Measurements from ENCODE around the gene PATJ.

The PATJ gene

DNA sequence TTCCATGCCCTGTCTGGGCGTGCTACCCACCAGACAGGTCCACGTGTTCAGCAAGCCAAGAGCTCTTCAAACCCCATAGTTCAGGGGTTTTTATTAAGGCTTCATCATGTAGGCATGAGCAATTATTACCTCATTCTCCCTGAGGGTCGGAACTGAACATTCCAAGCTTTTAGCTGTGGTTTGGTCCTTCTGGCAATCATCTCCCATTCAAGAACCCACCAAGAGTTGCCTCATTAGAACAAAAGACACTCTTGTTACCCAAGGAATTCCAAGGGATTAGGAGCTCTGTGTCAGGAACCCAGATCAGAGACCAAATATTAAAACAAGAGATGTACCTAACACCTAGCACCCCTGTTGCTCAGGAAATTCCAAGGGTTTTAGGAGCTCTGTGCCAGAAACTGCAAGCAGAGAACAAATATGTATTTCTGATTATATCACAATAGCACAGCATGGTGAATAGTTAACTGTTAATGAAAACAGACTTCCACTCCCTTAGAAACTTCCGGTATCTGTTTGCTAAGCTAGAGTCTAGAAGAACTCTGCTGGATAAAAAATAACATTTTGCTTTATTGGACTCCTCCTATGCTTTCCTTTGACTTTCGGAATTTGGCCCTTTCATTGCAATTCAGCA, 251.2 kb downstream of the PATJ start:
- no peak for DNase-seq (ENCODE audit: low read depth)

DNA sequence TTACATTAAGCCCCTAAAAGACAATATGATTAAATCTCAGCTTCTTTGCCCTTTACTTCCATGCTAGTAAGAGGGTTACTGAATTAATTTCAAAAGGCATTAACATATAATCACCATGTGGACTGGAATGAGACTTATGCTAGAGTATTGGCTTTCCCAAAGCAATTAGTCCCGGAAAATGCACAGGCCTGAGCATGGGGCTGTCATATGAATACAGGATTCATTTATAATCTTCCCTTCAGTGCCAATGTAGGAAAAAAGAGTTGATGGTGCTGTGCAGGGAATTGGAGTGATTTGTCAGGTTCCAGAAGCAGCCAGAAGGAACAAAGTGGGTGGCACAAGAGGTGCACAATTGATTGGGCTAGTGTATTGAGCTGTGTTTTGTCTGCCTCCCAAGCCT, 253.4 kb downstream of the PATJ start:
- no peak for DNase-seq (ENCODE audit: low read depth)

DNA sequence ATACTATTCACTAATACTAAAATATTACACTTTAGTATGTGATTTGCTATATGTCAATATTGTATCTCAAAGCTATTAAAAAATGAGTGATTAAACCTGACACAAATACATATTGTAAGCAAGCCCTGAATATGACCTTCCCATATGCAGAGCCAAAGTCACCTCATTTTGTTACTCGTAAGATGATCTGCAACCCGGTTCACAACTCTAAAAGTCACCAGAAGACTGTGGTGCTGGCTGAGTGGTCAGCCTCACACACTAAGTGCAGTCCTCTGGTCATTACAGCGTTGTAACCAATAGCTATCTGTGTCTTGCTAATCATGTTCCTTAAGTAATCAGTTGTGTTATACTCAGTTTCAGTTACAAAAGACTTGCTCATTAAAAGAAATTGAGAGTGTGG, 254.8 kb downstream of the PATJ start:
- DNase-seq (ENCODE audit: low read depth) = no peak

DNA sequence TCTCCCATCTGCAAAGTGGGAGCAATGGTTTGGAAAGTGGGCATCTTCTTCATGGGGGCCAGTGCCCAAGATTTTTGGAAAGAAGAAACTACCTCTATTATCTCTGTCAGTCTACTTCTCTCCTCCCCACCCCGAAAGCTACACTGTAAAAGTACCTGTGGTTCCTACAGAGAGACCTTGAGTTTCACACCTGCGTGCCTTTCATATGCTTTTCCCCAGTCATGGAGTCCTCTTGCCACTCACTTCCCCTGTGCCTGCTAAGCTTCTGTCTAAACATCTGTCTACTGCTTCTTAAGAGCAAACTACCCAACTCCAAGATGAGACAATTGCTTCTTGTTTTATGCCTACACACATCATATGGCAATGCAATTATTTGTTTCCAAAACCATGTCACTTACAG, 261.5 kb downstream of the PATJ start:
- DNase-seq (ENCODE audit: low read depth) = no peak

DNA sequence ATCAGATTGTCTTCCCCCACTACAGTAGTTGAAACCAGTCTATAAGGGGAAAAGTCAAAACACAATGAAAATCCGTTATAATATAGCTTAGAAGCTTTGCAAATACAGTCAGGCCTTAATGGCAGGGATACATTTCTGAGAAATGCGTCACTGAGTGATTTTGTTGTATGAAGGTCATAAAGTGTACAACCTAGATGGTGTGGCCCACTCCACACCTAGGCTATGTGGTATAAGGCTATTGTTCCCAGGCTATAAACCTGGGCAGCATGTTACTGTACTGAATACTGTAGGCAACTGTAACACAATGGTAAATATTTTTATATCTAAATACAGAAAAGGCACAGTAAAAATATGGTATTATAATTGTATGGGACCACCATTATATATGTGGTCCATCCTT, 264.4 kb downstream of the PATJ start:
- DNase-seq (ENCODE audit: low read depth) = no peak

DNA sequence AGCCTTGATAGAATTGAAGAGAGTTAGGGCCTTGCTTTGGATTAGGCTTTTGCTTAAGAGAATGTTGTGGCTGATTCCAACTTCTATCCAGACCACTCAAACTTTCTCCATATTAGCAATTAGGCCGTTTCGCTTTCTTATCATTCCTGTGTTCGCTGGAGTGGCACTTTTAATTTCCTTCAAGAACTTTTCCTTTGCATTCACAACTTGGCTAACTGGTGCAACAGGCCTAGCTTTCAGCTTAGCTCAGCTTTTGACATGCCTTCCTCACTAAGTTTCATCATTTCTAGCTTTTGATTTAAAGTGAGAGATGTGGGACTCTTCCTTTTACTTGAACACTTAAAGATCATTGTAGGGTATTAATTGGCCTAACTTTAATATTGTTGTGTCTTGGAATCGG, 268.7 kb downstream of the PATJ start:
- no peak for DNase-seq (ENCODE audit: low read depth)

DNA sequence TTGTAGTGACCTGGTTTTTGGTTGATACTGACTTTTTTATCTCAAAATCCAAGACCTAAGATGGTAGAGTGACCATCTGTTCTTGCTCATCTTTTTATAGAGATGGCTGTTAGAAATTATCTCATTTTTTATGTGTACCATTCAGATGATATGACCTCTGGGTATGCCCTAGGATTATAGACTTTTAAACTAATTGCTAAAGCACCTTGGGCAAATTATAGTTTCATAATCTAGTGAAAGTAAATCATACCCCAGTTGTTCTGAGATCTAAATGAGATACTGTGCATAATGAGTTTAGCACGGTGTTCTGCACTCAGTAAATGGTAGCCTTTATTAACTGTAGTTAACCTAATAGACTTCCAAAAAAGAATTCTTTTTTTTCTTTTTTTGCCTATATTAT, 269.8 kb downstream of the PATJ start:
- DNase-seq (ENCODE audit: low read depth) = no peak

DNA sequence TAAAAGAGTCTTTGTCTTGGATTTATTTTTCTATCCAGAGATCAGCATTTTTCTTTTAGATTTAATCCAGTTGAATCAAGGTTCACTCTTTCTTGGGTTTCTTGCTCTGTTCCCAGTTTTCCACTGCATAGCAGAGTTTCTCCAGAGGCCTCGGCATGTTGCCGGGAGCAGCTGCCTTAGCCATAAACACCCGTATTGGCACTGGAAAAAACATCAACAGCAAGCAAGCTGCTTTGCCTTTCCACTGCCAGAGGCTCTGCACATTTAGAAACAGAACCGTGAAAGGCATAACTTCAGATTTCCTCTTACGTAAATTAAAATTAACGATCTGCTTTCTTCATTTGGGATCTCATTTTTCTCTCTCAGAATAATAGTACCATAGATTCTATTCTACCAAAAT, 270.6 kb downstream of the PATJ start:
- no peak for DNase-seq (ENCODE audit: low read depth)

DNA sequence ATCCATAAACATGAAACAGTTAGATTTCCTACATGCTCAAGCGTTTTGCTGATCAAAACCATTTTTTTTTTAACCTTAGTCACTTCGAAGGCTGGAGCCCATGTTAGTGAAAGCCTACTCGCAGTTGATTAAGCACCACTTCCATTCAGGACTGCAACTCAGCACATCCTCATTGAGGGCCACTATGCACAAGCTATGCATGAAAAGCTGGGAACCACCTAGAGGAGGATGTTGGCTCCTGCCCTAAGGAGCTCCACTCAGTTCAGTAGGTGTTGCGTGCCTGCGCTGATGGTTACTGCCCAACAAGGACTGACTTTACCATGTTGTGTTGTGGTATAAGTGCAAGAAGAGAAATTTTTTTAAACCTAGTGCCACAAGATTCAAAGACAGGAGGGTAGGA, 271.0 kb downstream of the PATJ start:
- no peak for DNase-seq (ENCODE audit: low read depth)

DNA sequence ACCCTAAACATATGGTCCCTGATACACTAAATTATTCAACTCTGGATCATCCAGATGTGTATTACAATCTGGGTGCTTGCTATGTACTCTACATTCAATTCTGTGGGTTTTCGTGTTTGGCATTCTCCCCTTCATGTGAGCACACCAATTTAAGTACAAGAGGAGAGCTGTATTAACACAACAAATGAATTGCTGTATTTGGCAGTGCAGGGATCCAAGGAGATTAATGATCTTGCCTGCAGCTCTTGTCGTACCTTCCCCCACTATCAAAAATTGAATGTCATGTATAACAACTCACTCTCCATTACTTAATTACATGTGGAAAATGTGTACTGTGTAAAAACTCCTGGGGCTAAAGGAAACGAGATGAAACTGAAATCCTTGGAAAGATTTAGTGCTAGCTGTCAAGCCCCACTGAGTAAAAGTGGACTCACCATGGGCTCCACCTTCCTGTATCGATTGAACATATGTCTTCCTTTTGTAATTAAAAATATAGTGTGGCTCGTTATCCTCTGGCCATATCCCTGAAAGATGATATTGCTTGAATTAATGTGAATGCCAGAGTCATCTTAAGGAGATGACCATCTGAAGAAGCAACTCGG, 280.2 kb downstream of the PATJ start:
- no peak for DNase-seq (ENCODE audit: low read depth)

DNA sequence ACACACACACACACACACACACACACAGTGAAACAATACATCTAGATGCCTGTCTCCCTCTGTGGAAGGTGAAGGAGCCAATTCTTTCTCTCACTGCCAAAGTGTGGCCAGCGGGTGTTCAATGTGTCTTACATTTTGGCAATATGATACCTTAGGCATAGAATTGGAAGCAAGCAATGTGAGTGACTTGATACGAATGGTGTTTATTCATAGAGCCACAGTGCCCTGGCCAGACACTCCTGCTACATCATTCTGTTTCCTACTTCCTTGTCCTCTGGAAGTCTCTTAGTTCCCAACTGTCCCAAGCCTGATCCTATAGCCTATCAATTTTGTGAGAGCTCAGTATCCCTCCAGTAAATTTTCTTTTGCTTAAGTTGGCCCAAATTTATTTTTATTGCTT, 282.4 kb downstream of the PATJ start:
- DNase-seq (ENCODE audit: low read depth) = no peak

DNA sequence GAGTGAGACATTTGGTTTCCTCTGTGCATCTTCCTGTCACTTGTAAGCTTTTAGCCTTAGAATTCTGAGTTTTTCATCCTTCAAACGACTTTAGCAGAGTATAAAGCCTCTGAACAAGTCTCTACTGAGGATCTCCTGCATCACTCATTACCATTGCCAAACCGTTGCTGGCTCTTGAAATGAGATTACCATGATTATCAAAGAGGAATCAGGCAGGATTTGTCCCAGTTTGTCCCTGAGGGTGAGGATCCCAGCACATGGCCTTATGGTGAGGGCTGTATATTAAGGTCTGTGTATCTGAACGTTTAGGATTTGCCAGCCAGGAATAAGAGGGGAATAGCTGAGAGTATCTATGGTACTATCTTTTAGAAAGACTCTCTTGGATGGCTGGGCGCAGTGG, 282.9 kb downstream of the PATJ start:
- DNase-seq (ENCODE audit: low read depth) = no peak

DNA sequence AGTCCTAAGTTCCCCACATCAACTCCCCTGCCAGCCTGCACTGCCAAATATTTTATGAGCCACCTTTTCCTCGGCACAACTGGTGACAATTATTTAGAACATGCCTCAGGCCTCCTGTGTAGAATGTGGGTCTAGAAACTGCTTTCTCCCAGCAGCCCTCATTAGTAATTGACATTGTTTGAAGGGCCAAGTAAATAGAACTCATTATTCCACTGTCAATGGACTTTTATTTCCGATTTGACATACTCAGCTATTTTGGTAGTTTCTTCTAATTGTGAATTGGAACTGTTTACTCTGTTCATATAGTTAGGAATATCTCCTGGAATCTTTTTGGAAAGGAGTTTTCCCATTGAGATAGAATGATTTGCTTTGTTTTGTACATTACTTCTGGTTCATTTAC, 283.6 kb downstream of the PATJ start:
- no peak for DNase-seq (ENCODE audit: low read depth)

DNA sequence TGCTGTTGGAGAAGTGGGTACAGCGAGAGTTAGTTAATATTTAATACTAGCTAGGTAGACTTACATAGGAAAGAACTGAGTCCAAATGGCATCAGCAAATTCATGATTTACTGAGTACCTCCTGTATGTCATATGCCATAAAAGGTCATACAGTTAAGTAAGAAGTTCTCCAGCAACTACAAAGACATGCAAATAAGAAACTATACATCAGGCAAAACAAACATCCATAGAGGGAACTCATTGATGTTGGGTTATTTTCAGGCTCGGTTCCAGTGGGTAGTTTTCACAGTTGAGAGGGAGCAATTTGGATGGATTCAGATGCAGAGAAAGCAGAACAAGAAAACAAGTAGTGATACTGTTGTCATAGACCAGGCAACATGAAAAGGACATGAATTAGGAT, 287.4 kb downstream of the PATJ start:
- DNase-seq (ENCODE audit: low read depth) = no peak

DNA sequence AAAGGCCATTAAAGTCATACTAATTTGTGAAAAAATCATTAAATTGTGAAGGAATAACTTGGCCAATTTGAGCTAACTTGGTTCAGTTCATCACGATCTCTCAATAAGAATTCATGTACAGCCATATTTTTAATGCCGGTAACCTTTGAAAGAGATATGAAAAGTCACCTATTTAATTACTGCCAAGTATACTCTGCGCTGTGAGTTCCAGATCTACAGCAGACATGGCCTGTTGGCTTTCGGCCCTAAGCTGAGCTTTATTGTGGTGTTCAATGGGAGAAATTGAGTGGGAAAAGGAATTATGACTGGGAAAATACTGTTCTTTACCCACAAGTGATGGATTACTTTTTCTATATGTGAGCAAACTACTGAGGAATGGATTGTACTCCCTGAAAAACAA, 292.5 kb downstream of the PATJ start:
- no peak for DNase-seq (ENCODE audit: low read depth)

DNA sequence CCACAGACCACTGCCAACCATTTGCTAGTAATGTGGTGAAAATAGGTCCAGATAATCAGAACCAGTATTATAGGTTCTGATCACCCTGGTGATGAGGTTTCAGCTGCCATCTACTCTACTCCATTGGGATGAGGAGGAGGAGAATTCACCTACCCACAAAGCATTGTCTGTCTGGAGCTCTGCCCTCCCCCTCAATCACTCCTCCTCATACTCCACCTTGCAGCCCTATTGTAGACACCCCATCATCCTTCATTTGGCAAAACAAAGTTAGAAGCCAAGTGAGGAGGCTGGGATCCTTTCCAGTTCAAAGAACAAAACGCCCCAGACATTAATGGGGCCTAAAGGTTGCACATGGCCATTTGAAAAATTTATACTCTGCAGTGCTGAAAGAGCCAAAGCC, 295.0 kb downstream of the PATJ start:
- no peak for DNase-seq (ENCODE audit: low read depth)

DNA sequence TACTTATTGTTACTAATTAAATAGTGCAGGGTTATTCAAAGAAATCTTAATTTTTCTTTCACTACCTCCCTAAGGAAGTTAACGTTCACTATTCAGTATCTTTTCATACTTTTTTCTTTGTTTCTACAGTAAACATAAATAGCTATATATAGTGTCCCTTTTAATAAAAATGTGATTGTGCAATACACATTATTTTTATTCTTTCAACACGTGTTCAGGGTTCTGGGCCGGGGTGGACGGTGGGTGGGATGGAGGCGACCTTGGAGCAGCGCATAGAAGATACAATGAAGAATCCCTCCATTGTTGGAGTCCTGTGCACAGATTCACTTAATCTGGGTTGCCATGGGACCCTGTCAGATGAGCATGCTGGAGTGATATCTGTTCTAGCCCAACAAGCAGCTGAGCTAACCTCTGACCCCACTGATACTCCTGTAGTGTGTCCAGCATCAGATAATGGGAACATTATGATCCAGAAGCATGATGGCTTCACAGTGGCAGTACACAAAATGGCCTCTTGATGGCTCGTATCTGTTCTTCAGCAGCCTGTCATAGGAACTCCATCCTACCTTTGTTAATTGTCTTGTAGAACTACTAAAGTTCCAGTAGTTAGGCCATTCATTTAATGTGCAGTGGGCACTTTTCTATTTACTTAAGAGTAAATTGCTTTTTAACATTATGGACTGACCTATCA, 296.5 kb downstream of the PATJ start:
- DNase-seq (ENCODE audit: low read depth) = no peak

DNA sequence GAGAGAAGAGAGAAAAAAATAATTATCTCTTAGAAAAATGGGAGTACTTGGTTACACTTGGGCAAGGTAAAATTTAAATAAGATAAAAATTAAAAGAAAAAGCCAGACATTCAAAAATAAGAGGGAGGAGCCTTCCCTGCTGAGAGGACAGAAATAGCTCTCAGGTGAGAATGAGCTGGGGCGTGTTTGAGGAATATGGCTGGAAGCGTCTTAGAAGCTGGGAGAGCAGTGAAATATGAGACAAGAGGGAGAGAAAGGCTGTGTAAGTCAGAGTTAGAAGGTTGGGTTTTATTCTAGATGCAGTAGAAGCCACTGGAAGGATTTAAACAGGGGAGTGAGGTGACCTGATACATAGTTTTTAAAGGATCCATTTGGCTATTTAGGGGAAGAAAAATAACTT, 298.2 kb downstream of the PATJ start:
- DNase-seq (ENCODE audit: low read depth) = no peak

DNA sequence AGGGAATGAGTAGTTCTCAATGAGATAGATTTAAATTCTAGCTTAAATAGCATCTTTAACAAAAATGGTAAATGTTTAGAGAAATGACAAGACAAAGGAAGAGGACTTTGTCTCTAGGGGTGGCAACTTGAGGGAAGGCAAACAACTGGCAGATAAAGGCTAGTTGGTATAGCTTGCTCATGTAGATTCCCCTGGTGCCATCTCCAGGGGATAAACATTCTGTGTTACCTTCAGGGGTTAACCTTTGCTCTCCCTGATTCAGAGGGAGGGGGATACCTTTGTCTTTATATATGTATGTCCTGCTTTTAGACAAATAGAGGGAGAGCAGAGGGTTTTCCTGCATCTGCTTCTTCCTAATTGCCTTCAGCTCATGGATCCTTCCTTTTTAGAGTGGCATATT, 298.7 kb downstream of the PATJ start:
- no peak for DNase-seq (ENCODE audit: low read depth)

DNA sequence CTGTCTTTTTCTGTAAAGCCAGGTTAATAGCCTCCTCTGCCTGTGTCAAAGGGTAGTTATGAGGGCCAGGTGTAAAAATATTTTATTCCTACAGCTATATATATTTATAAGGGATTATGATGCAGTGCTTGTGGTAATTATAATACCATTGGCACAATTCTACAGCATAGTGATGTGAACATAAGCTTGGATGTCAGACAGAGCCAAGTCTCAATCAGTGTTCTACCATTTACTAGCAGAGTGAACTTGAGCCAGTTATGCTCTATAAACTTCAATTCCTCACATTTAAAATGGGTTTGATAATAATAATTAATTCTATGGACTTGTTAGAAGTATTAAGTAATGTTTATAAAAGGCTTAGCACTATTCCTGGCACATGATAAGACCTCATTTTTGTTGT, 300.9 kb downstream of the PATJ start:
- DNase-seq (ENCODE audit: low read depth) = no peak

DNA sequence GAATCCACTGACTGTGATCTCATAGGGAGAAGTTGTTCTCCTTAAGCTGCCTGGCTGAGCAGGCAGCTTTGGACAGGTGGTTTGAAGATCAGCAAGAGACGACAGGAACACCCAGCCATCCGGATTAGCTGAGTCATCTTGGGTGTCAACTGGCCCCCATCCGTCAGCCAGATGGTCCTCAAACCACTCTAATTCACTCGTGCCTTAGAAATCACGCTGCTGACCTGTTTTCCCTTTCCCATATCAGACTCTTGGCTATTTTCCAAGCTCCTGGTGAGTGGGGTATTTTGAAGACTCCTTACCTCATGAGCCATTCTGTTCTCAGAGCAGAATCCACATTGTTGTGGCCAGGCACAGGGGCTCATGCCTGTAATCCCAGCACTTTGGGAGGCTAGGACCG, 303.3 kb downstream of the PATJ start:
- no peak for DNase-seq (ENCODE audit: low read depth)

DNA sequence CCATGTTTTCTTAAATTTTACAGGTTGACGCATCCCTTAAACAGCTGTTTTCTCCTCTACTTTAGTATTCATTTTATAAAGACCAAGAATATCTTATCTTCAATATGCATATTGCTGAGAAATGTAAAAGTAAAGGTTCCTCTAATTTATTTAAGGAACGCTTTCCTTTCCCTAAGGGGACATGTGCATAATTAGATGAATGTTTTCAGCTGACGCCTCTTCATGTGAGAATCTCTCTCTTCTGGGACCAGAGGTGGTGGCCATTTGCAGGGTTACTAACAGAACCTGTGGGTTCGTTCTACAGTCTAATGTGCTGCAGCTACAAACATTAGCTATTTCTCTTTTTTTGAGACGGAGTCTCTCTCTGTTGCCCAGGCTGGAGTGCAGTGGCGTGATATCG, 304.6 kb downstream of the PATJ start:
- no peak for DNase-seq (ENCODE audit: low read depth)

DNA sequence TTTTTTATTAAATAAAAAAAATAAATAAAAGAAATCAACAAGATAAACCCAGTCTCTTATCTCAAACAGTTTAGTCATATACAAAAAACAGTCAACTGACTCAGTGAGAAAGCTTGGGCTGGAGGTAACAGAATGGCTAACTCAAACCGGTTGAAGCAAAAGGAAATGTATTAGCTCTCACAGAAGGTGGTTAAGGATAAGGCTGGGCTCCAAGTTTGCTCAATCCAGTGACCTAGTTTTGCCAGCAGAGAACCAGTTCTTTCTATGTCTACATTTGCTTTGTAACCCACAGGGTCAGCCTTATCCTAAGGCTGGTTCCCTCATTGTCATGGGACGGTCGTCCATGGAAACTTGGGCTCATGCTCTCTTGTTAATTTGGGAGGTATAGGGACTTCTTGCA, 307.9 kb downstream of the PATJ start:
- no peak for DNase-seq (ENCODE audit: low read depth)

DNA sequence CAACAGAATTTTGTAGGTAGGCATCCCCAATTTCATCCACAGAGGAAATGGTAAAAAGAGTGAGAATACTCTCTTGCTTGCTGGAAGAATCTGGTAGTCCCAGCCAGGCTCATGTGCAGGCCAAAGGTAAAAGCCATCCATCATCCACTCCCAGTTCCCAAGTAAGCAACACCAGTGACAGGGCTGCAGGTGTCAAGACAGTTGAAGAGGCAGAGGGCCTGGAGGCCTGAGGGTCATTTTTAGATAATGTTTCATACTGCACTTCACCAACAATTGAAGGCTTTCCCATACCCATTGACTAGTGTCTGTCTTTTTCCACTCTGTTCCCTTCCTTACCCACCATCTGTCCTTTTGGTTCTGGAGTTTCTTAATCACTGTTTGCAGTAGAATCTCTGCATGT, 310.7 kb downstream of the PATJ start:
- no peak for DNase-seq (ENCODE audit: low read depth)

Measured in activated gamma-delta T cell treated with anti-CD3 and anti-CD28 coated beads, Interleukin-2, amount 50 U/mL, for 16 hours (primary cell).